ENCODE measurements around the gene GHRL. TPM values are rescaled to one million over a fixed set of nuclear protein-coding genes. Genes with fewer than 3 reads are reported as not detected.
A peak's percentile ranks its signal among the peaks of the same experiment; 100 is the strongest.

The GHRL gene
- total RNA-seq, 1 donor from 2014 or later = 45.8 TPM

DNA sequence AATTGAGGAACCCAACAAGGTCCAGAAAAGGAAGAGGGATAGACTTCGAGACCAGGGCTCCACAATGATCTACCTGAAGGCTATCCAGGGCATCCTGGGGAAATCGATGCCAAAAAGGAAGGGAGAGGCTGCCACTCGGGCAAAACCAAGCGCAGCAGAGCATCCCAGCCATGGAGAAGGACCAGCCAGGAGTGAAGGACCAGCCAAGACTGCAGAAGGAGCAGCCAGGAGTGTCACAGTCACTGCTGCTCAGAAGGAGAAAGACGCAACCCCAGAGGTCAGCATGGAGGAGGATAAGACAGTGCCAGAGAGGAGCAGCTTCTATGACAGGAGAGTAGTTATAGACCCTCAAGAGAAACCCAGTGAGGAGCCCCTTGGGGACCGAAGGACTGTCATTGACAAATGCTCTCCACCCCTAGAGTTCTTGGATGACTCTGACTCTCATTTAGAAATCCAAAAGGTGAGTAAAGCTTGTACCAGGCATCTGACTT is 32.5 kb downstream of the GHRL start:
- H3K36me3 Mint-ChIP-seq (ENCODE audit: insufficient read depth) = peaks cover 31% of the 10 kb centered on the region

DNA sequence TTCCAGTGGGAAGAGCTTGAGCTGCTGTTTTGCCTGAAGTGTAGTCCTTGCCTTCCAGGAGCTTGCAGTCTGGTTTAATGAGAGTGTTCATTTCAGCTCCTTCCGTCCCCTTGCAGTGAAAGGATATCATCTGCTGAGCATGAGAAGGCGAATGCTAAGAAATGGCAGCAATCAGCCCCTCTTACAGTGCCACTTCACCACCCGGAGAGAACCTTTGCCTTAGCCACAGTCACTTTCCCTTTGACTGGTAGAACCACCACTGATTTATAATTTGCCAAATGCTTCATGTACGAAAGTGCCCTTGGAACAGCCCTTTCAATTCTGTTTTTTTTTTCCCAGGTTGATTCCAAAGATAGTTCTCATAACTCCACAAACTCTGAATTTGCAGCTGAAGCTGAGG is 32.9 kb downstream of the GHRL start:
- TF ChIP-seq, protein P1, sequence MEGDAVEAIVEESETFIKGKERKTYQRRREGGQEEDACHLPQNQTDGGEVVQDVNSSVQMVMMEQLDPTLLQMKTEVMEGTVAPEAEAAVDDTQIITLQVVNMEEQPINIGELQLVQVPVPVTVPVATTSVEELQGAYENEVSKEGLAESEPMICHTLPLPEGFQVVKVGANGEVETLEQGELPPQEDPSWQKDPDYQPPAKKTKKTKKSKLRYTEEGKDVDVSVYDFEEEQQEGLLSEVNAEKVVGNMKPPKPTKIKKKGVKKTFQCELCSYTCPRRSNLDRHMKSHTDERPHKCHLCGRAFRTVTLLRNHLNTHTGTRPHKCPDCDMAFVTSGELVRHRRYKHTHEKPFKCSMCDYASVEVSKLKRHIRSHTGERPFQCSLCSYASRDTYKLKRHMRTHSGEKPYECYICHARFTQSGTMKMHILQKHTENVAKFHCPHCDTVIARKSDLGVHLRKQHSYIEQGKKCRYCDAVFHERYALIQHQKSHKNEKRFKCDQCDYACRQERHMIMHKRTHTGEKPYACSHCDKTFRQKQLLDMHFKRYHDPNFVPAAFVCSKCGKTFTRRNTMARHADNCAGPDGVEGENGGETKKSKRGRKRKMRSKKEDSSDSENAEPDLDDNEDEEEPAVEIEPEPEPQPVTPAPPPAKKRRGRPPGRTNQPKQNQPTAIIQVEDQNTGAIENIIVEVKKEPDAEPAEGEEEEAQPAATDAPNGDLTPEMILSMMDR (IDR thresholded peaks at IDR 0.05; ENCODE audit: unreplicated experiment) = no peak
- Mint-ChIP-seq H3K4me1 (ENCODE audit: low read depth) (peaks cover 9% of the 10 kb centered on the region), H3K36me3 (ENCODE audit: insufficient read depth) (peaks cover 31% of the 10 kb centered on the region), H3K27ac (no peak overlapping the region), H3K27me3 (no peaks in the 10 kb centered on the region), H3K4me3 (ENCODE audit: low read depth) (no peak overlapping the region), H3K9me3 (ENCODE audit: low read depth) (no peaks in the 10 kb centered on the region)
- no peak for DNase-seq (ENCODE audit: low spot score, unreplicated experiment)

More for the DNA sequence above, 32.5 kb downstream of the GHRL start:
- Mint-ChIP-seq H3K9me3 (ENCODE audit: low read depth) (no peaks in the 10 kb centered on the region), H3K4me1 (ENCODE audit: low read depth) (peaks cover 9% of the 10 kb centered on the region), H3K4me3 (ENCODE audit: low read depth) (no peak overlapping the region), H3K27me3 (no peaks in the 10 kb centered on the region), H3K27ac (no peak overlapping the region)
- DNase-seq (ENCODE audit: low spot score, unreplicated experiment) = no peak
- TF ChIP-seq, protein P1 (IDR thresholded peaks at IDR 0.05; ENCODE audit: unreplicated experiment) = no peak

DNA sequence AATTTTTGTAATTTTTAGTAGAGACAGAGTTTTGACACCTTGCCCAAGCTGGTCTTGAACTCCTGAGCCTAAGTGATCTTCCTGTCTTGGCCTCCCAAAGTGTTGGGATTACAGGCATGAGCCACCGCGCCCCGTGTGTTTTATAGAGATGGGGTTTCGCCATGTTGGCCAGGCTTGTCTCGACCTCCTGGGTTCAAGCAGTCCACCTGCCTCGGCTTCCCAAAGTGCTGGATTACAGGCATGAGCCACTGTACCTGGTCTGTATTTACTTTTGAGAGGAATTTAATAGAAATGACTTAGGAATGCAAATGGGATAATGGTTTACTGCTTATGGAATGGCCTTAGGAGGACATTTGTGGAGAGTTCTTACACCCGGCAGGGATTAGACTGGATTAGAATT is 33.7 kb downstream of the GHRL start:
- TF ChIP-seq, protein P1 (IDR thresholded peaks at IDR 0.05; ENCODE audit: unreplicated experiment) = no peak
- Mint-ChIP-seq H3K27me3 (no peaks in the 10 kb centered on the region), H3K4me1 (ENCODE audit: low read depth) (peaks cover 7% of the 10 kb centered on the region), H3K9me3 (ENCODE audit: low read depth) (no peaks in the 10 kb centered on the region), H3K36me3 (ENCODE audit: insufficient read depth) (peaks cover 32% of the 10 kb centered on the region), H3K4me3 (ENCODE audit: low read depth) (no peak overlapping the region), H3K27ac (no peak overlapping the region)
- DNase-seq (ENCODE audit: low spot score, unreplicated experiment) = no peak

DNA sequence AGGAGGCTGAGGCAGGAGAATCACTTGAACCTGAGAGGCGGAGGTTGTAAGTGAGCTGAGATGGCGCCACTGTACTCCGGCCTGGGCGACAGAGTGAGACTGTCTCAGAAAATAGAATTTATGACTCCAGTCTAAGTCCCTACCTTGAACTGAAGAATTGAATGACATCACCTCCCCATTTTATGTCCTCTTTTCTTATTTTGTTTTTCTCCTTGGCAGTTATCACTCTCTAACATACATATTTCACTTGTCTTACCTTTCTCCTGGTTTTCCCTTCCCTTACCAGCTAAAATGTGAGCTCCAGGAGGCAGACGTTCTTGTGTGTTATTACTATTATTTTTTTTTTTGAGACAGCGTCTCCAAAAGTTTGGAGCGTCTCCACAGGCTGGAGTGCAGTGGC is 36.9 kb downstream of the GHRL start:
- DNase-seq (ENCODE audit: low spot score, unreplicated experiment) = no peak
- Mint-ChIP-seq H3K9me3 (ENCODE audit: low read depth) (no peaks in the 10 kb centered on the region), H3K27ac (no peak overlapping the region), H3K4me1 (ENCODE audit: low read depth) (peaks cover 3% of the 10 kb centered on the region), H3K36me3 (ENCODE audit: insufficient read depth) (peaks cover 25% of the 10 kb centered on the region), H3K27me3 (no peaks in the 10 kb centered on the region), H3K4me3 (ENCODE audit: low read depth) (no peak overlapping the region)
- TF ChIP-seq, protein P1 (IDR thresholded peaks at IDR 0.05; ENCODE audit: unreplicated experiment) = no peak

DNA sequence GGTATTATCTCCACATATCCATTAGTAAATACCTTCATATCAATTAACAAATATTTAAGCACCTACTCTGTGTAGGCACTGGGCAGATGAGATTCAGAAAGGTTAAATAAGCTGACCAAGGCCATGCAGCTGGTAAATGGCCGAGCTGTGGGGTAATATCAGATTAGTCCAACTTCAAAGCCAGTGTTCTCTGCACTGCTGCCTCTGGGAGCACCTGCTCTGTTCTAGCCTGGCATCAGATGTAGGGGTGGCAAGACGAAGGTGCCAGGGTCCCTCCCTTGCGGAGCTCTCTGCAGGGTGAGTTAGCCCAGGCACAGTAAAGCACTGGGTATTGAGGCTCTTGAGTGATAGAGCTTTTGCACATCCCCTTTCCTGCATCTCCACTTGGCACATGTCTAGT is 39.0 kb downstream of the GHRL start:
- TF ChIP-seq, protein P1 (IDR thresholded peaks at IDR 0.05; ENCODE audit: unreplicated experiment) = no peak
- Mint-ChIP-seq H3K27ac (peak overlapping the region; percentile 33), H3K9me3 (ENCODE audit: low read depth) (no peaks in the 10 kb centered on the region), H3K27me3 (no peaks in the 10 kb centered on the region), H3K36me3 (ENCODE audit: insufficient read depth) (peaks cover 22% of the 10 kb centered on the region), H3K4me1 (ENCODE audit: low read depth) (peaks cover 18% of the 10 kb centered on the region), H3K4me3 (ENCODE audit: low read depth) (no peak overlapping the region)
- DNase-seq (ENCODE audit: low spot score, unreplicated experiment) = no peak

Data from progenitor cell of endocrine pancreas (in vitro differentiated cells).